ENCODE results near the gene INMT. TPM values are rescaled to one million over a fixed set of nuclear protein-coding genes. Genes with fewer than 3 reads are reported as not detected.

Gene INMT
- total RNA-seq, 1 donor from 2014 or later: 0.26 TPM

DNA sequence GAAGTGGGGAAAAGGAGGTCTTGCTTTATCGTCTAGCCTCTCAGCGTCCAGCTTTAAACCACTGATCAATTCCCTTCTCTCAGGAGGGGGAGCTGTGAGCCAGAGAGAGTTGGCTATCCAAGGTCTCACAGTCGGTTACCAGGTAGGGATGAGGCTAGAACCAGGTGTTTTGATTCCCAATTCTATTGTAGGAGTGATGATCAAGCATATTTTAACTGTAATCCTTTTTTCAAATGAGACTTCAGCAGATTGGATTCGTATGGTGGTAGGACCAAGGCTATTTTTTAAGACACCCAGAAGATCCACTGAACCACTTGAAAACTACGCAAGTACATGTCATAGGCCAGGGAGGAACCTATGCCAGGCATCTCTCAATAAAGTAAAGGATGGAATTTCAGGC is 27.6 kb downstream of the INMT start:
- Histone ChIP-seq H3K36me3 (ENCODE audit: control insufficient read depth, insufficient read depth, low read length) (no peaks in the 10 kb centered on the region), H3K4me3 (ENCODE audit: low read depth, low read length) (no peak overlapping the region), H3K27me3 (ENCODE audit: control insufficient read depth, insufficient read depth, low read length) (no peaks in the 10 kb centered on the region)
- TF ChIP-seq CTCF (IDR thresholded peaks at IDR 0.05; ENCODE audit: insufficient read depth, low read length, severe bottlenecking): no peak
- no peak for FAIRE-seq
- no peak for DNase-seq (ENCODE audit: low read depth)

- FAIRE-seq: no peak
- H3K4me3 ChIP-seq (ENCODE audit: low read depth, low read length): no peak overlapping the region
- TF ChIP-seq CTCF (IDR thresholded peaks at IDR 0.05; ENCODE audit: insufficient read depth, low read length, severe bottlenecking): no peak
- no peak for DNase-seq (ENCODE audit: low read depth)
- peaks cover 2% of the 10 kb centered on the region for H3K36me3 ChIP-seq (ENCODE audit: control insufficient read depth, insufficient read depth, low read length)
- no peaks in the 10 kb centered on the region for H3K27me3 ChIP-seq (ENCODE audit: control insufficient read depth, insufficient read depth, low read length)
Observed at GRCh38 chr7:30780941-30781340, 29.0 kb downstream of the INMT start.

DNA sequence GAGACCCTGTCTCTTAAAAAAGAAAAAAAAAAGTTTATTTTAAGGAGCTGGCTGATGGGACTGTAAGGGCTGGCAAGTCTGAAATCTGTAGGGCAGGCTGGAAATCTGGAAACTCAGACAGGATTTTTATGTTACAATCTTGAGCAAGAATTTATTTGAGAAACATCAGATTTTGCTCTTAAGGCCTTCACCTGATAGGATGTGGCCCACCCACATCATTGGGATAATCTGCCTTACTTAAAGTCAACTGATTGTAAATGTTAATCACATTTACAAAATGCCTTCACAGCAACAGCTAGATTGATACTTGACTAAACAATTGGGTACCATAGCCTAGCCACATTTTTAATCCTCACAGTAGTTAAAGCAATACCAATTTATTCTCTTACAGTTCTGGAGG is 30.8 kb downstream of the INMT start:
- H3K4me3 ChIP-seq (ENCODE audit: low read depth, low read length): no peak overlapping the region
- no peak for FAIRE-seq

GRCh38 chr7:30785786-30786185 is 33.9 kb downstream of the INMT start:
- Histone ChIP-seq H3K4me3 (ENCODE audit: low read depth, low read length) (no peak overlapping the region), H3K36me3 (ENCODE audit: control insufficient read depth, insufficient read depth, low read length) (peaks cover 2% of the 10 kb centered on the region), H3K27me3 (ENCODE audit: control insufficient read depth, insufficient read depth, low read length) (no peaks in the 10 kb centered on the region)
- TF ChIP-seq CTCF (IDR thresholded peaks at IDR 0.05; ENCODE audit: insufficient read depth, low read length, severe bottlenecking): no peak
- DNase-seq (ENCODE audit: low read depth) (no peak), FAIRE-seq (no peak)

More for the DNA sequence above, 30.8 kb downstream of the INMT start:
- no peak for TF ChIP-seq CTCF (IDR thresholded peaks at IDR 0.05; ENCODE audit: insufficient read depth, low read length, severe bottlenecking)
- no peaks in the 10 kb centered on the region for H3K27me3 ChIP-seq (ENCODE audit: control insufficient read depth, insufficient read depth, low read length)
- peaks cover 2% of the 10 kb centered on the region for H3K36me3 ChIP-seq (ENCODE audit: control insufficient read depth, insufficient read depth, low read length)
- no peak for DNase-seq (ENCODE audit: low read depth)

GRCh38 chr7:30787486-30787885 is 35.6 kb downstream of the INMT start:
- H3K36me3 ChIP-seq (ENCODE audit: control insufficient read depth, insufficient read depth, low read length): peaks cover 4% of the 10 kb centered on the region
- no peaks in the 10 kb centered on the region for H3K27me3 ChIP-seq (ENCODE audit: control insufficient read depth, insufficient read depth, low read length)
- TF ChIP-seq CTCF (IDR thresholded peaks at IDR 0.05; ENCODE audit: insufficient read depth, low read length, severe bottlenecking): no peak
- DNase-seq (ENCODE audit: low read depth) (no peak), FAIRE-seq (peak; percentile 40)
- H3K4me3 ChIP-seq (ENCODE audit: low read depth, low read length): no peak overlapping the region

DNA sequence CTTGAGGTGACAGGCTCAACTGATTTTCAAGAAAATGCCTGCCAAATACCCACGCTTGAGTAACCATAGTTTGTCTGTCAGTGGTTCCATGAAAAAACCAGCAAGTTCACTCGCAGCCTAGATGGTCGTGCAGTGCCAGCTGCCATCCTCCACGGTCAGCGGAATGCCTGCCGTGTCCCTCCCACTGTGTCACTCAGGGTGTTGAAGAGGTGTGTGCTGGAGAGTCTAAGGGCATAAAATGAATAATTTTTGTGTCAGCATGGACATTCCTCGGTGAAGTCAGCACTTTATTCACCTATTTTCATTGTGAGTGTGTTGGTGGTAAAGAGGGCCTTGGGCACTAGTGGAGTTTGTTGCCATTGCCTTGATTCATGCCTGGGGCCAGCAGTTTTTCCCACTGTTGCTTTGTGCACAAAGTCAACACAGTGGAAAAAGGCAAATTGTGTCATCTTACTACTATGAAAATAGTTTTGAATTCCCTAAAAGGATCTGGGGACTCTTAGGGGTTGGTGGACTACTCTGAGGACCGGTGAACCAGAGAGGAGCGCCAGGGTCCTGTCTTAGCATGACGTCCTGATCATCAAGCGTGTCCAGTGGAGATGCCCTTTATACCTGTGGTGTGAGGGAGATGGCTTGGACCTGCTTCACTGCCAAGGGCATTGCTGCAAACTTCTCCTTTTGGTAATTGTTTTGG is 36.9 kb downstream of the INMT start:
- Histone ChIP-seq H3K4me3 (ENCODE audit: low read depth, low read length) (no peak overlapping the region), H3K27me3 (ENCODE audit: control insufficient read depth, insufficient read depth, low read length) (no peaks in the 10 kb centered on the region), H3K36me3 (ENCODE audit: control insufficient read depth, insufficient read depth, low read length) (peaks cover 4% of the 10 kb centered on the region)
- DNase-seq (ENCODE audit: low read depth): no peak
- no peak for TF ChIP-seq CTCF (IDR thresholded peaks at IDR 0.05; ENCODE audit: insufficient read depth, low read length, severe bottlenecking)
- no peak for FAIRE-seq

All from bronchial epithelial cell (primary cell).